Measurements from ENCODE around the gene MCRIP1. TPM values are rescaled to one million over a fixed set of nuclear protein-coding genes. Genes with fewer than 3 reads are reported as not detected.

The MCRIP1 gene
- total and polyA plus RNA-seq, 2 of the 13 experiments (the other 11 are each of a cell fraction or from before 2014, with no cell fraction given): 79.7 to 84.9 TPM

- no peak for TF ChIP-seq CSRNP1 (CRISPR knock-in tag; IDR thresholded peaks at IDR 0.05)
- peak; percentile 96 for TF ChIP-seq ZBTB7A (CRISPR knock-in tag; IDR thresholded peaks at IDR 0.05)
- peak; percentile 92; the same call in 1 of the 2 replicates for TF ChIP-seq ELK4 (CRISPR knock-in tag; IDR thresholded peaks at IDR 0.05; ENCODE audit: borderline replicate concordance)
- peak; percentile 67; the same call in 1 of the 2 replicates for TF ChIP-seq ESRRA (CRISPR knock-in tag; IDR thresholded peaks at IDR 0.05; ENCODE audit: low read depth)
- TF ChIP-seq ZNF343 (CRISPR knock-in tag; IDR thresholded peaks at IDR 0.05): peak; percentile 38; the same call in 1 of the 2 replicates
- TF ChIP-seq GPN1 (CRISPR knock-in tag; IDR thresholded peaks at IDR 0.05; ENCODE audit: borderline replicate concordance): peak; percentile 87; the same call in 1 of the 2 replicates
- 0 out of 2 replicates have a peak, but pooled peaks have one; percentile 21 for TF ChIP-seq ZNF572 (CRISPR knock-in tag; IDR thresholded peaks at IDR 0.05)
- peak; percentile 96 for TF ChIP-seq ZNF589 (CRISPR knock-in tag; conservative IDR thresholded peaks at IDR 0.05)
- TF ChIP-seq GATA4 (IDR thresholded peaks at IDR 0.05; ENCODE audit: borderline replicate concordance, low read depth): peak; percentile 57; the same call in 1 of the 2 replicates
- TF ChIP-seq ZNF580 (CRISPR knock-in tag; IDR thresholded peaks at IDR 0.05; ENCODE audit: borderline replicate concordance, low read depth): 0 out of 2 replicates have a peak, but pooled peaks have one; percentile 56
- no peak for TF ChIP-seq IKZF1 (IDR thresholded peaks at IDR 0.05)
- peak; percentile 51; the same call in 1 of the 2 replicates for TF ChIP-seq ATF6 (CRISPR knock-in tag; conservative IDR thresholded peaks at IDR 0.05)
- no peak for TF ChIP-seq ZFP36L2 (CRISPR knock-in tag; IDR thresholded peaks at IDR 0.05)
- peak; percentile 64; the same call in 1 of the 2 replicates for TF ChIP-seq ZNF713 (CRISPR knock-in tag; IDR thresholded peaks at IDR 0.05)
- TF ChIP-seq ZBTB46 (CRISPR knock-in tag; IDR thresholded peaks at IDR 0.05; ENCODE audit: borderline replicate concordance): no peak
- TF ChIP-seq ZSCAN20 (CRISPR knock-in tag; IDR thresholded peaks at IDR 0.05; ENCODE audit: borderline replicate concordance): no peak
- no peak; the same call in 1 of the 2 replicates for TF ChIP-seq ZNF414 (CRISPR knock-in tag; IDR thresholded peaks at IDR 0.05)
- peak; percentile 40 for TF ChIP-seq PHF5A (CRISPR knock-in tag; IDR thresholded peaks at IDR 0.05; ENCODE audit: low read depth, unreplicated experiment)
- TF ChIP-seq PLRG1 (conservative IDR thresholded peaks at IDR 0.05): no peak
- no peak for TF ChIP-seq ZNF382 (CRISPR knock-in tag; IDR thresholded peaks at IDR 0.05; ENCODE audit: borderline replicate concordance)
- TF ChIP-seq ZNF136 (CRISPR knock-in tag; IDR thresholded peaks at IDR 0.05; ENCODE audit: low read depth): no peak; the same call in 1 of the 2 replicates
Measured at GRCh38 chr17:81860756-81861568, 27.9 kb upstream of the MCRIP1 start (continued).
